Endothelial cell (in vitro differentiated cells): Measurements from ENCODE around the gene KIF20B. TPM values are rescaled to one million over a fixed set of nuclear protein-coding genes. Genes with fewer than 3 reads are reported as not detected.

Experiments
- DNase-seq: peaks from one replicate; pipeline ENCODE4 v3.0.0; 2021; ENCODE audit warnings: low spot score
- H3K27ac Mint-ChIP-seq: one replicate; pipeline ENCODE4 v1.8.0; 2021; ENCODE audit warnings: mixed read lengths, inconsistent platforms; ENCODE audit not compliant: unreplicated experiment
- H3K27me3 Mint-ChIP-seq: one replicate; pipeline ENCODE4 v1.8.0; 2021; ENCODE audit warnings: mild to moderate bottlenecking, moderate library complexity, mixed read lengths, inconsistent platforms; ENCODE audit not compliant: unreplicated experiment
- H3K36me3 Mint-ChIP-seq: one replicate; pipeline ENCODE4 v1.8.0; 2021; ENCODE audit warnings: mild to moderate bottlenecking, low read depth, mixed read lengths, inconsistent platforms; ENCODE audit not compliant: unreplicated experiment
- H3K4me1 Mint-ChIP-seq: one replicate; pipeline ENCODE4 v1.8.0; 2021; ENCODE audit warnings: mild to moderate bottlenecking, mixed read lengths, inconsistent platforms; ENCODE audit not compliant: unreplicated experiment
- H3K4me3 Mint-ChIP-seq: one replicate; pipeline ENCODE4 v1.8.0; 2021; ENCODE audit warnings: mild to moderate bottlenecking, mixed read lengths, inconsistent platforms; ENCODE audit not compliant: unreplicated experiment
- H3K9me3 Mint-ChIP-seq: one replicate; pipeline ENCODE4 v1.8.0; 2021; ENCODE audit warnings: mixed read lengths, inconsistent platforms; ENCODE audit not compliant: unreplicated experiment
- total RNA-seq: library from RNA; stranded (reverse); fragmentation: NEBNext Ultra II Directional; extraction: Animal tissue kit (Norgen Biotek cat#: 25700); gene quantifications from one replicate; pipeline ENCODE4 v1.2.1, GENCODE V29; 2021; ENCODE audit not compliant: unreplicated experiment
- TF ChIP-seq, protein P1 (sequence below): fragments of 200-600 bp; sonication (generic); IDR thresholded peaks from one replicate; pipeline ENCODE4 v1.5.0; 2021; ENCODE audit warnings: antibody characterized with exemption; ENCODE audit not compliant: unreplicated experiment

Gene KIF20B
- total RNA-seq, 1 donor from 2014 or later = 12.9 TPM

GRCh38 chr10:89670926-89671325 is 30.5 kb upstream of the KIF20B start:
- no peak for DNase-seq
- TF ChIP-seq, protein P1, sequence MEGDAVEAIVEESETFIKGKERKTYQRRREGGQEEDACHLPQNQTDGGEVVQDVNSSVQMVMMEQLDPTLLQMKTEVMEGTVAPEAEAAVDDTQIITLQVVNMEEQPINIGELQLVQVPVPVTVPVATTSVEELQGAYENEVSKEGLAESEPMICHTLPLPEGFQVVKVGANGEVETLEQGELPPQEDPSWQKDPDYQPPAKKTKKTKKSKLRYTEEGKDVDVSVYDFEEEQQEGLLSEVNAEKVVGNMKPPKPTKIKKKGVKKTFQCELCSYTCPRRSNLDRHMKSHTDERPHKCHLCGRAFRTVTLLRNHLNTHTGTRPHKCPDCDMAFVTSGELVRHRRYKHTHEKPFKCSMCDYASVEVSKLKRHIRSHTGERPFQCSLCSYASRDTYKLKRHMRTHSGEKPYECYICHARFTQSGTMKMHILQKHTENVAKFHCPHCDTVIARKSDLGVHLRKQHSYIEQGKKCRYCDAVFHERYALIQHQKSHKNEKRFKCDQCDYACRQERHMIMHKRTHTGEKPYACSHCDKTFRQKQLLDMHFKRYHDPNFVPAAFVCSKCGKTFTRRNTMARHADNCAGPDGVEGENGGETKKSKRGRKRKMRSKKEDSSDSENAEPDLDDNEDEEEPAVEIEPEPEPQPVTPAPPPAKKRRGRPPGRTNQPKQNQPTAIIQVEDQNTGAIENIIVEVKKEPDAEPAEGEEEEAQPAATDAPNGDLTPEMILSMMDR = no peak
- Mint-ChIP-seq H3K4me3 (no peak overlapping the region), H3K36me3 (no peaks in the 10 kb centered on the region), H3K27ac (no peak overlapping the region), H3K9me3 (no peaks in the 10 kb centered on the region), H3K27me3 (peaks cover 1% of the 10 kb centered on the region), H3K4me1 (no peaks in the 10 kb centered on the region)

GRCh38 chr10:89677341-89677740 is 24.0 kb upstream of the KIF20B start:
- Mint-ChIP-seq H3K27ac (no peak overlapping the region), H3K4me3 (no peak overlapping the region), H3K36me3 (no peaks in the 10 kb centered on the region), H3K9me3 (no peaks in the 10 kb centered on the region), H3K4me1 (no peaks in the 10 kb centered on the region), H3K27me3 (no peaks in the 10 kb centered on the region)
- no peak for DNase-seq
- TF ChIP-seq, protein P1 = no peak

DNA sequence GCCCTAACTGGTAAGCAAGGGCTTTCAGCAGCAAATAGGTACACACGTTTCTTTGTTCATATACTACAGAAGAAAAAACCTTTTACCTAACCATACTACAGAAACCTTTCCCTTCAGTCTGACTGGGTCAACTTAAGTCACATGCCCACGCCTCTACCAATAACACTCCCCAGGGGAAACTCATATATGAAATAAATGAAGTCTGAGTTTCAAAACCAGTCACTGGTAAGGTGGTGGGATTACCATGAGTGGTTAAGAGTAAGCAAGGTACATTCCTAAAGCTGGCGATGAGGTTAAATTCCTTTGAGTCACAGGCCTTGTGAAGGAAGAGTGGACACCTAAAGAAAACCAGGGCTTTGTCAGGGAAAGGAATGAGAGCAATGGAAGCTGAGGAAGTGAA is 21.4 kb upstream of the KIF20B start:
- no peaks in the 10 kb centered on the region for H3K27me3 Mint-ChIP-seq

DNA sequence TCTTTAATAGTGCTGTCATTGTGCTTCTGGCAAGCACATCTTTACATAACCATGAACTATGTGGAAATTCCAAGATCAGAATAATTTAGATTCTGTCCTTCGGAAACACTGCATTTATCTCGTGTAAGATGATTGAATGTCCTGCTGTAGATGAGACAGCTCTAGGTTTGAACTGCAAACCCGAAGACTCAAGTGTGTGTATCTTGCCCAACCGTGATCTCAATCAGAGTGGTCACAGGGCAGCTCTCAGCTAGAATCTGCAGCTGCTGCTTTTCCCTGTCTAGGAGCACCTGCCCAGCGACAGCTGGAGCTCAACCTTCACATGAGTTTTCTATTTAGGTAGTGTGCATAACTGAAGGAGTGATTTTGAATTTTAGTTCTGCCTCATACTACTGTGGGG is 17.5 kb upstream of the KIF20B start:
- no peaks in the 10 kb centered on the region for H3K27me3 Mint-ChIP-seq
- no peak overlapping the region for H3K27ac Mint-ChIP-seq
- H3K36me3 Mint-ChIP-seq = no peaks in the 10 kb centered on the region
- TF ChIP-seq, protein P1 = no peak
- no peak overlapping the region for H3K4me3 Mint-ChIP-seq
- H3K4me1 Mint-ChIP-seq = peaks cover 5% of the 10 kb centered on the region
- DNase-seq = no peak
- no peaks in the 10 kb centered on the region for H3K9me3 Mint-ChIP-seq

More for the DNA sequence above, 21.4 kb upstream of the KIF20B start:
- H3K9me3 Mint-ChIP-seq = no peaks in the 10 kb centered on the region
- TF ChIP-seq, protein P1 = no peak
- H3K36me3 Mint-ChIP-seq = no peaks in the 10 kb centered on the region
- H3K4me1 Mint-ChIP-seq = no peaks in the 10 kb centered on the region
- H3K4me3 Mint-ChIP-seq = no peak overlapping the region
- H3K27ac Mint-ChIP-seq = no peak overlapping the region
- no peak for DNase-seq

GRCh38 chr10:89684604-89685003 is 16.8 kb upstream of the KIF20B start:
- TF ChIP-seq, protein P1 = no peak
- H3K4me1 Mint-ChIP-seq = peaks cover 5% of the 10 kb centered on the region
- no peaks in the 10 kb centered on the region for H3K9me3 Mint-ChIP-seq
- H3K27ac Mint-ChIP-seq = no peak overlapping the region
- no peaks in the 10 kb centered on the region for H3K36me3 Mint-ChIP-seq
- no peak overlapping the region for H3K4me3 Mint-ChIP-seq
- no peaks in the 10 kb centered on the region for H3K27me3 Mint-ChIP-seq
- DNase-seq = no peak
